ENCODE measurements around the gene GNB5. TPM values are rescaled to one million over a fixed set of nuclear protein-coding genes. Genes with fewer than 3 reads are reported as not detected.
"Not testable (repeated sequence)": the region's sequence is repeated elsewhere in the genome, so short reads cannot be mapped to it uniquely, and the experiment has no call there.

GNB5 gene
- total RNA-seq, 1 donor from 2014 or later, result 30.9 TPM

GRCh38 chr15:52113708-52114107 is 77.5 kb downstream of the GNB5 start:
- DNase-seq (ENCODE audit: low read depth in 2 of 2), result no peak

- no peak for DNase-seq (ENCODE audit: low read depth in 2 of 2)
These were observed 78.0 kb downstream of the GNB5 start for GRCh38 chr15:52113235-52113634.

- DNase-seq (ENCODE audit: low read depth in 2 of 2), result peak in 1 of 2 donors; percentile 48
These were observed 78.9 kb downstream of the GNB5 start for GRCh38 chr15:52112203-52112750.

GRCh38 chr15:52111517-52112202 is 79.5 kb downstream of the GNB5 start:
- no peak for DNase-seq (ENCODE audit: low read depth in 2 of 2)

GRCh38 chr15:52109559-52110451 is 81.4 kb downstream of the GNB5 start:
- no peak for DNase-seq (ENCODE audit: low read depth in 2 of 2)

- DNase-seq (ENCODE audit: low read depth in 2 of 2), result no peak
These were observed 84.0 kb downstream of the GNB5 start for GRCh38 chr15:52107238-52107637.

- peak; percentile 58 to 64 for DNase-seq (ENCODE audit: low read depth in 2 of 2)
These were observed 84.6 kb downstream of the GNB5 start for GRCh38 chr15:52106641-52107040.

- no peak for DNase-seq (ENCODE audit: low read depth in 2 of 2)
These were observed 85.3 kb downstream of the GNB5 start for GRCh38 chr15:52105846-52106245.

GRCh38 chr15:52104532-52105004 is 86.6 kb downstream of the GNB5 start:
- DNase-seq (ENCODE audit: low read depth in 2 of 2), result no peak

GRCh38 chr15:52103217-52104207 is 87.7 kb downstream of the GNB5 start:
- peak; percentile 87 to 99 for DNase-seq (ENCODE audit: low read depth in 2 of 2)

GRCh38 chr15:52102463-52102862 is 88.7 kb downstream of the GNB5 start:
- DNase-seq (ENCODE audit: low read depth in 2 of 2), result peak in 1 of 2 donors; percentile 34

GRCh38 chr15:52101542-52102323 is 89.5 kb downstream of the GNB5 start:
- DNase-seq (ENCODE audit: low read depth in 2 of 2), result no peak

GRCh38 chr15:52100807-52101442 is 90.3 kb downstream of the GNB5 start:
- DNase-seq (ENCODE audit: low read depth in 2 of 2), result peak in 1 of 2 donors; percentile 93

GRCh38 chr15:52099651-52100272 is 91.4 kb downstream of the GNB5 start:
- DNase-seq (ENCODE audit: low read depth in 2 of 2), result no peak

- DNase-seq (ENCODE audit: low read depth in 2 of 2), result no peak
These were observed 92.9 kb downstream of the GNB5 start for GRCh38 chr15:52098323-52098722.

- DNase-seq (ENCODE audit: low read depth in 2 of 2), result peak in 1 of 2 donors; percentile 65
These were observed 94.0 kb downstream of the GNB5 start for GRCh38 chr15:52097180-52097579.

GRCh38 chr15:52096536-52096935 is 94.7 kb downstream of the GNB5 start:
- not testable (repeated sequence) for DNase-seq (ENCODE audit: low read depth in 2 of 2)

- peak; percentile 95 to 98 for DNase-seq (ENCODE audit: low read depth in 2 of 2)
These were observed 95.5 kb downstream of the GNB5 start for GRCh38 chr15:52095597-52096262.

Measured in dermis microvascular lymphatic vessel endothelial cell (primary cell).